ENCODE results near the gene RNASE9.

Gene RNASE9

GRCh38 chr14:20608383-20609110 is 47.7 kb upstream of the RNASE9 start:
- 0 out of 2 replicates have a peak overlapping the region, but pooled peaks have one; percentile 35 for H2AFZ ChIP-seq (ENCODE audit: low read length)

GRCh38 chr14:20607617-20608016 is 46.8 kb upstream of the RNASE9 start:
- Histone ChIP-seq H3K27me3 (ENCODE audit: insufficient read depth, low read length, poor library complexity, severe bottlenecking) (no peaks in the 10 kb centered on the region), H3K9ac (ENCODE audit: low read depth, low read length, poor library complexity, severe bottlenecking) (no peak overlapping the region), H3F3A (ENCODE audit: low read depth) (0 out of 2 replicates have a peak, but pooled peaks cover 2% of the 10 kb centered on the region), H3K9me2 (replicated peaks; ENCODE audit: low read depth, low read length) (no peaks in the 10 kb centered on the region), H3K36me3 (ENCODE audit: insufficient read depth, low read length) (no peaks in the 10 kb centered on the region), H3K4me2 (ENCODE audit: low read depth, low read length, poor library complexity, severe bottlenecking) (no peak overlapping the region), H3K4me1 (ENCODE audit: insufficient read depth, low read length, poor library complexity, severe bottlenecking) (peaks cover 30% of the 10 kb centered on the region), H3K79me2 (ENCODE audit: insufficient read depth, low read length) (no peaks in the 10 kb centered on the region), H2AFZ (ENCODE audit: low read length) (no peak overlapping the region), H3K4me3 (ENCODE audit: low read length, poor library complexity, severe bottlenecking) (no peak overlapping the region), H4K20me1 (ENCODE audit: insufficient read depth, low read length, poor library complexity, severe bottlenecking) (no peaks in the 10 kb centered on the region), H3K9me3 (ENCODE audit: insufficient read depth, low read depth, low read length) (no peaks in the 10 kb centered on the region)
- TF ChIP-seq EZH2phosphoT487 (IDR thresholded peaks at IDR 0.05; ENCODE audit: borderline replicate concordance), result no peak
- no peak for TF ChIP-seq CTCF (conservative IDR thresholded peaks at IDR 0.05; ENCODE audit: low read length)

More at GRCh38 chr14:20608383-20609110, 47.7 kb upstream of the RNASE9 start:
- Histone ChIP-seq H3K9me3 (ENCODE audit: insufficient read depth, low read depth, low read length) (no peaks in the 10 kb centered on the region), H3K4me2 (ENCODE audit: low read depth, low read length, poor library complexity, severe bottlenecking) (peak overlapping the region; percentile 59), H3K36me3 (ENCODE audit: insufficient read depth, low read length) (no peaks in the 10 kb centered on the region), H3K27me3 (ENCODE audit: insufficient read depth, low read length, poor library complexity, severe bottlenecking) (no peaks in the 10 kb centered on the region), H4K20me1 (ENCODE audit: insufficient read depth, low read length, poor library complexity, severe bottlenecking) (no peaks in the 10 kb centered on the region), H3K79me2 (ENCODE audit: insufficient read depth, low read length) (no peaks in the 10 kb centered on the region), H3K9ac (ENCODE audit: low read depth, low read length, poor library complexity, severe bottlenecking) (no peak overlapping the region), H3K4me3 (ENCODE audit: low read length, poor library complexity, severe bottlenecking) (peak overlapping the region; percentile 77), H3K4me1 (ENCODE audit: insufficient read depth, low read length, poor library complexity, severe bottlenecking) (peaks cover 34% of the 10 kb centered on the region), H3K9me2 (replicated peaks; ENCODE audit: low read depth, low read length) (no peaks in the 10 kb centered on the region), H3F3A (ENCODE audit: low read depth) (0 out of 2 replicates have a peak, but pooled peaks cover 2% of the 10 kb centered on the region)
- TF ChIP-seq CTCF (conservative IDR thresholded peaks at IDR 0.05; ENCODE audit: low read length) (no peak), EZH2phosphoT487 (IDR thresholded peaks at IDR 0.05; ENCODE audit: borderline replicate concordance) (no peak)

DNA sequence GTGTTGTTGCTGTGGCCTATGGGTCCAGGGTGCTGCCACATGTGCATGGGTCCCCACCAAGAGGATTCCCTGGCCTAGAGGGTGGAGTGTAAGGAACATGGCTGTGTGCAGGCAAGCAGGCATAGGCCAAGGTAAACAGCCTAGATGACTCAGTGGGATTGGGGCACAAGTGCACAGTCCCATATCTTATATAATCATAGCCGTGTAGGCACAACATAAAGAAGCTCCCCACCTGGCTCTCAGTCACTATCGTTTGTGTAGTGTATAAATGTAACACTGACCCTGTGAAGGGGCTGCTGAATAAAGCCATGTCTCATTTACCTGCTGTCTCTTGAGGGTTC is 46.0 kb upstream of the RNASE9 start:
- Histone ChIP-seq H3K27me3 (ENCODE audit: insufficient read depth, low read length, poor library complexity, severe bottlenecking) (no peaks in the 10 kb centered on the region), H3K4me1 (ENCODE audit: insufficient read depth, low read length, poor library complexity, severe bottlenecking) (peaks cover 24% of the 10 kb centered on the region), H3K4me2 (ENCODE audit: low read depth, low read length, poor library complexity, severe bottlenecking) (no peak overlapping the region), H3K79me2 (ENCODE audit: insufficient read depth, low read length) (no peaks in the 10 kb centered on the region), H3F3A (ENCODE audit: low read depth) (0 out of 2 replicates have a peak, but pooled peaks cover 2% of the 10 kb centered on the region), H3K9me2 (replicated peaks; ENCODE audit: low read depth, low read length) (no peaks in the 10 kb centered on the region), H3K9ac (ENCODE audit: low read depth, low read length, poor library complexity, severe bottlenecking) (no peak overlapping the region), H4K20me1 (ENCODE audit: insufficient read depth, low read length, poor library complexity, severe bottlenecking) (no peaks in the 10 kb centered on the region), H2AFZ (ENCODE audit: low read length) (peak overlapping the region; percentile 54; the same call in 1 of the 2 replicates), H3K4me3 (ENCODE audit: low read length, poor library complexity, severe bottlenecking) (no peak overlapping the region), H3K36me3 (ENCODE audit: insufficient read depth, low read length) (no peaks in the 10 kb centered on the region), H3K9me3 (ENCODE audit: insufficient read depth, low read depth, low read length) (no peaks in the 10 kb centered on the region)
- no peak for TF ChIP-seq EZH2phosphoT487 (IDR thresholded peaks at IDR 0.05; ENCODE audit: borderline replicate concordance)
- TF ChIP-seq CTCF (conservative IDR thresholded peaks at IDR 0.05; ENCODE audit: low read length), result no peak

All from Loucy (cell line).